ENCODE measurements around the gene ZNF287. TPM values are rescaled to one million over a fixed set of nuclear protein-coding genes. Genes with fewer than 3 reads are reported as not detected.

ZNF287 gene
- total and polyA plus RNA-seq, 2 of the 8 experiments (the other 6 are each of a cell fraction or from before 2014, with no cell fraction given): 1.7 to 5.6 TPM

DNA sequence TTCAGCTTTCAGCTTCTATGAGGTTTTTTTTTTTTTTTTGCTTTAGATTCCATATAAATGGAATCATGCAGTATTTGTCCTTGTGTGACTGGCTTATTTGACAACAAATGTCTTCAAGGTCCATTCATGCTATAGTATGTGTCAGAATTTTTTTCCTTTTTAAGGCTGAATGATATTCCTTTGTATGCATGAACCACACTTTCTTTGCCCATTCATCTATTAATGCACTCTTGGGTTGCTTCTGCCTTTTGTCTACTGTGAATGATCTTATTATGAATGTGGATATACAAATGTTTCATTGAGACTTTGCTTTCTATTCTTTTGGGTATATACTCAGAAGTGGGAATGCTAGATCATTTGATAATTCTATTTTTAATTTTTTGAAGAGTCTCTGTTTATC, 50.0 kb downstream of the ZNF287 start:
- H3K14ac ChIP-seq (ENCODE audit: insufficient read length): no peak overlapping the region
- no peak overlapping the region for H3K18ac ChIP-seq (ENCODE audit: extremely low read depth, low read length)
- H3K4me1 ChIP-seq (replicated peaks in 1 of 4; ENCODE audit: control insufficient read depth in 3 of 4, insufficient read depth in 4 of 4, low read length in 3 of 4): peaks cover 0 to 3% (median 0%) of the 10 kb centered on the region in 4 experiments; a peak in 3 of 7 replicates
- peaks cover 0 to 2% (median 0%) of the 10 kb centered on the region in 4 experiments; a peak in 2 of 7 replicates for H3K27me3 ChIP-seq (replicated peaks in 1 of 4; ENCODE audit: control insufficient read depth in 3 of 4, extremely low read depth in 1 of 4, insufficient read depth in 3 of 4, low read length in 3 of 4)
- no peaks in the 10 kb centered on the region for H4K20me1 ChIP-seq (replicated peaks in 1 of 2; ENCODE audit: control insufficient read depth in 1 of 2, insufficient read depth in 2 of 2, low read length in 2 of 2)
- H3K23me2 ChIP-seq (ENCODE audit: low read depth, low read length): no peaks in the 10 kb centered on the region
- no peak overlapping the region for H3K4ac ChIP-seq (replicated peaks; ENCODE audit: insufficient read length, low read depth, low read length)
- no peak overlapping the region for H2BK5ac ChIP-seq (ENCODE audit: low read depth, low read length)
- H3K79me2 ChIP-seq (ENCODE audit: control insufficient read depth in 1 of 2, insufficient read depth in 2 of 2, low read length in 2 of 2): no peaks in the 10 kb centered on the region
- no peak overlapping the region for H2BK20ac ChIP-seq (ENCODE audit: low read length)
- no peaks in the 10 kb centered on the region for H3K36me3 ChIP-seq (ENCODE audit: control insufficient read depth in 2 of 4, insufficient read depth in 4 of 4, low read length in 3 of 4)
- H2BK120ac ChIP-seq (replicated peaks; ENCODE audit: low read depth, low read length): no peak overlapping the region
- no peak overlapping the region for H4K8ac ChIP-seq (ENCODE audit: extremely low read depth, insufficient read depth, low read length)
- DNase-seq (ENCODE audit: low read depth in 1 of 2, low spot score in 2 of 2) (no peak), FAIRE-seq (no peak)
- no peak overlapping the region for H3K4me3 ChIP-seq (ENCODE audit: extremely low read depth in 1 of 4, insufficient read depth in 2 of 4, low read depth in 3 of 4, low read length in 4 of 4)
- H3K56ac ChIP-seq (replicated peaks; ENCODE audit: insufficient read length, low read depth, low read length): no peak overlapping the region
- POLR2A ChIA-PET (ENCODE audit: partially characterized antibody): interaction anchor here (0.6 to 2.1 kb wide), 5 partner anchors 10 to 76 kb away, joined by 3 to 6 read pairs (median 3); no protein-coding TSS in a partner anchor
- CTCF ChIA-PET (ENCODE audit: partially characterized antibody): interaction anchor here (2.8 to 34.1 kb wide), 3 partner anchors 10 to 156 kb away, joined by 13 to 941 read pairs (median 65); no protein-coding TSS in a partner anchor
- H4K91ac ChIP-seq (replicated peaks; ENCODE audit: insufficient read length, low read length): no peak overlapping the region
- no peak overlapping the region for H3K4me2 ChIP-seq (ENCODE audit: insufficient read depth in 1 of 2, low read depth in 2 of 2, low read length in 2 of 2)
- no peaks in the 10 kb centered on the region for H3K9me3 ChIP-seq (ENCODE audit: insufficient read depth in 2 of 2, low read depth in 1 of 2, low read length in 1 of 2)
- H4K5ac ChIP-seq (ENCODE audit: insufficient read length, low read depth, low read length): no peak overlapping the region
- no peak overlapping the region for H2BK12ac ChIP-seq (ENCODE audit: low read depth, low read length)
- H2AK5ac ChIP-seq (ENCODE audit: low read depth, low read length): no peak overlapping the region
- H3K23ac ChIP-seq (ENCODE audit: insufficient read length): no peak overlapping the region
- no peak overlapping the region for H3K27ac ChIP-seq (ENCODE audit: low read depth, low read length)
- H2BK15ac ChIP-seq (ENCODE audit: low read length): no peak overlapping the region
- H3K9ac ChIP-seq (replicated peaks in 1 of 4; ENCODE audit: extremely low read depth in 1 of 4, low read depth in 3 of 4, low read length in 3 of 4): no peak overlapping the region
- no peaks in the 10 kb centered on the region for H3K79me1 ChIP-seq (ENCODE audit: low read depth, low read length)
- H2AFZ ChIP-seq (ENCODE audit: low read length): no peak overlapping the region
- TF ChIP-seq GTF2F1 (IDR thresholded peaks at IDR 0.05; ENCODE audit: borderline replicate concordance, low read depth, low read length) (no peak), CHD1 (IDR thresholded peaks at IDR 0.05; ENCODE audit: low read depth, low read length) (no peak), HDAC2 (IDR thresholded peaks at IDR 0.05; ENCODE audit: borderline replicate concordance in 1 of 2, low read depth in 2 of 2, low read length in 2 of 2) (no peak), TEAD4 (IDR thresholded peaks at IDR 0.05; ENCODE audit: low read depth, low read length) (no peak), BACH1 (IDR thresholded peaks at IDR 0.05; ENCODE audit: low read length) (no peak), RBBP5 (IDR thresholded peaks at IDR 0.05; ENCODE audit: borderline replicate concordance, low read depth, low read length) (no peak), TCF12 (IDR thresholded peaks at IDR 0.05; ENCODE audit: low read depth, low read length) (no peak), TAF7 (optimal IDR thresholded peaks at IDR 0.05; ENCODE audit: borderline replicate concordance, low read depth, low read length) (no peak), CREB1 (IDR thresholded peaks at IDR 0.05) (no peak), SIN3A (conservative IDR thresholded peaks at IDR 0.05 in 1 of 2, IDR thresholded peaks at IDR 0.05 in 1 of 2; ENCODE audit: low read depth in 1 of 2, low read length in 2 of 2) (no peak), YY1 (IDR thresholded peaks at IDR 0.05; ENCODE audit: low read depth, low read length) (no peak), BCL11A (IDR thresholded peaks at IDR 0.05; ENCODE audit: low read depth in 2 of 2, low read length in 2 of 2) (no peak), MAFK (IDR thresholded peaks at IDR 0.05; ENCODE audit: low read depth, low read length) (no peak), FOSL1 (IDR thresholded peaks at IDR 0.05; ENCODE audit: insufficient read depth, low read depth, low read length) (no peak)
- TF ChIP-seq, protein P1, sequence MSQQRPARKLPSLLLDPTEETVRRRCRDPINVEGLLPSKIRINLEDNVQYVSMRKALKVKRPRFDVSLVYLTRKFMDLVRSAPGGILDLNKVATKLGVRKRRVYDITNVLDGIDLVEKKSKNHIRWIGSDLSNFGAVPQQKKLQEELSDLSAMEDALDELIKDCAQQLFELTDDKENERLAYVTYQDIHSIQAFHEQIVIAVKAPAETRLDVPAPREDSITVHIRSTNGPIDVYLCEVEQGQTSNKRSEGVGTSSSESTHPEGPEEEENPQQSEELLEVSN (IDR thresholded peaks at IDR 0.05): no peak
